IMR-90 (cell line): ENCODE measurements around the gene KRIT1.

ENCODE experiments used
- BHLHE40 ChIP-seq: fragments of 150-350 bp; IDR thresholded peaks from 2 replicates; pipeline ENCODE4 v1.6.1; 2016; ENCODE audit warnings: mild to moderate bottlenecking, low read depth, low read length
- CEBPB ChIP-seq: IDR thresholded peaks from 2 replicates; pipeline ENCODE4 v1.6.1; 2012; ENCODE audit warnings: low read depth, low read length, improper control_type of control experiment
- CTCF ChIP-seq: conservative IDR thresholded peaks from 2 replicates; pipeline ENCODE4 v1.5.1; 2012; ENCODE audit warnings: mild to moderate bottlenecking, low read depth, low read length, improper control_type of control experiment
- ELK1 ChIP-seq: fragments of 150-350 bp; IDR thresholded peaks from 2 replicates; pipeline ENCODE4 v1.6.1; 2016; ENCODE audit warnings: low read depth, mild to moderate bottlenecking, low read length, moderate library complexity, borderline replicate concordance
- FOS ChIP-seq: fragments of 150-350 bp; IDR thresholded peaks from 2 replicates; pipeline ENCODE4 v1.6.1; 2016; ENCODE audit warnings: low read depth, low read length
- MAZ ChIP-seq: IDR thresholded peaks from 2 replicates; pipeline ENCODE4 v1.6.1; 2012; ENCODE audit warnings: low read depth, mild to moderate bottlenecking, low read length, improper control_type of control experiment, moderate library complexity, borderline replicate concordance
- NFE2L2 ChIP-seq: fragments of 150-350 bp; IDR thresholded peaks from 2 replicates; pipeline ENCODE4 v1.6.1; 2016; ENCODE audit warnings: low read depth, mild to moderate bottlenecking, low read length
- POLR2A ChIP-seq: IDR thresholded peaks from 2 replicates; pipeline ENCODE4 v1.6.1; 2012; ENCODE audit warnings: mild to moderate bottlenecking, low read depth, low read length
- RAD21 ChIP-seq: IDR thresholded peaks from 2 replicates; pipeline ENCODE4 v1.6.1; 2012; ENCODE audit warnings: low read length, improper control_type of control experiment
- RCOR1 ChIP-seq: IDR thresholded peaks from 2 replicates; pipeline ENCODE4 v1.6.1; 2012; ENCODE audit warnings: mild to moderate bottlenecking, low read length, improper control_type of control experiment; ENCODE audit not compliant: insufficient replicate concordance
- USF2 ChIP-seq: fragments of 150-350 bp; IDR thresholded peaks from 2 replicates; pipeline ENCODE4 v1.6.1; 2017; ENCODE audit warnings: mild to moderate bottlenecking, antibody characterized with exemption, low read length, low read depth

- TF ChIP-seq USF2: no peak
- TF ChIP-seq MAZ: no peak
- TF ChIP-seq CEBPB: no peak
- no peak for TF ChIP-seq POLR2A
- TF ChIP-seq RAD21: no peak
- no peak for TF ChIP-seq CTCF
- no peak for TF ChIP-seq NFE2L2
- TF ChIP-seq ELK1: no peak
- TF ChIP-seq RCOR1: no peak
- TF ChIP-seq FOS: no peak
- no peak for TF ChIP-seq BHLHE40
Measured at GRCh38 chr7:92228742-92229141, 17.0 kb downstream of the KRIT1 start.
